NB4 (cell line): ENCODE results near the gene ARHGEF4.

Experiments used
- DNase-seq: peaks from one replicate; pipeline ENCODE4 v3.0.0; 2010; ENCODE audit warnings: low read depth
- H3K4me3 ChIP-seq: one replicate; pipeline ENCODE4 v1.5.1; 2011; ENCODE audit warnings: mild to moderate bottlenecking, low read depth, low read length, moderate library complexity
- CTCF ChIP-seq: IDR thresholded peaks from one replicate; pipeline ENCODE4 v1.5.1; 2012; ENCODE audit warnings: low read depth, low read length
- MYC ChIP-seq: IDR thresholded peaks from 2 replicates; pipeline ENCODE4 v1.6.1; 2011; ENCODE audit warnings: low read depth, low read length
- POLR2A ChIP-seq: IDR thresholded peaks from 2 replicates; pipeline ENCODE4 v1.6.1; 2011; ENCODE audit warnings: mild to moderate bottlenecking; ENCODE audit not compliant: insufficient read length; ENCODE audit errors: extremely low read depth
- TF ChIP-seq, protein P1 (sequence below): IDR thresholded peaks from 2 replicates; pipeline ENCODE4 v1.6.1; 2011; ENCODE audit warnings: low read depth, low read length

The ARHGEF4 gene

GRCh38 chr2:130949954-130950353 is 113.2 kb downstream of the ARHGEF4 start:
- H3K4me3 ChIP-seq = no peak overlapping the region
- DNase-seq = peak; percentile 15
- TF ChIP-seq, protein P1, sequence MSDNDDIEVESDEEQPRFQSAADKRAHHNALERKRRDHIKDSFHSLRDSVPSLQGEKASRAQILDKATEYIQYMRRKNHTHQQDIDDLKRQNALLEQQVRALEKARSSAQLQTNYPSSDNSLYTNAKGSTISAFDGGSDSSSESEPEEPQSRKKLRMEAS = no peak
- TF ChIP-seq POLR2A = no peak
- no peak for TF ChIP-seq CTCF
- no peak for TF ChIP-seq MYC

GRCh38 chr2:130951018-130951417 is 114.3 kb downstream of the ARHGEF4 start:
- DNase-seq = no peak
- H3K4me3 ChIP-seq = no peak overlapping the region
- TF ChIP-seq, protein P1 = no peak
- no peak for TF ChIP-seq POLR2A
- no peak for TF ChIP-seq MYC
- no peak for TF ChIP-seq CTCF

- no peak for TF ChIP-seq CTCF
- no peak for TF ChIP-seq MYC
- TF ChIP-seq, protein P1 = no peak
- TF ChIP-seq POLR2A = no peak
- H3K4me3 ChIP-seq = no peak overlapping the region
- DNase-seq = no peak
Measured at GRCh38 chr2:130954873-130955272, 118.2 kb downstream of the ARHGEF4 start.

GRCh38 chr2:130957915-130958314 is 121.2 kb downstream of the ARHGEF4 start:
- H3K4me3 ChIP-seq = no peak overlapping the region
- peak; percentile 21 for DNase-seq
- TF ChIP-seq CTCF (no peak), POLR2A (no peak), MYC (no peak)
- TF ChIP-seq, protein P1 = no peak

DNA sequence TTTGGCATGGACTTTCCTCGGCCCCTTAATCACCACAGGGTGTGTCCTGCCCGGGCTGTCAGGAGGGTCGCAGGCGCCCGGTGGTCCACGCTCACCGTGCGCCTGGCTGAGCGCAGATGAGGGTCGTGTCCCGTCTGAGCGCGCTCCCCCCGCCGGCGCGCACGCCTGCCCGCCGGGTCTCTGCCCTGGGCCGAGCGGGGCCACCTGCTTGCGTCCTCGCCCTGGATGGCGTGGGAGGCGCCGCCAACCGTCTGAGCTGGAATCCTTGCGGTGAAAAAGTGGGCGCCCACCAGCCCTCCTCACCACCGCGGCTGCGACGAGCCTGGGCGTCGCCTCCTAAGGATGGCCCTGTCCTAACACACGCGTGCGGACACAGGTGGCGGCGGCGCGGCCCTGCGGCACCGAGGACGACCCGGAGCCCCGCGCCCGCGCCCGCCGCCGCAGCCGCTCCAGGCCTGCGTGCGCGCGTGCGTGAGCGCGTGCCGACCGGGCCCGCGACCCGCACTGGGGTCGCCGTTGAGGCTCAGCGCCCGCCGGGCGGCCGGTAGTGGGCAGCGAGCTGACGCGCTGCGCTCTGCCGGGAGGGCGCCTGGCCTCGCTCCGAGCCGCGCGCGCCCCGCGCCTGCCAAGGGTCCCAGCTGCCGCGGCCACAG is 126.6 kb downstream of the ARHGEF4 start:
- DNase-seq = no peak
- TF ChIP-seq MYC (no peak), CTCF (no peak), POLR2A (no peak)
- TF ChIP-seq, protein P1 = no peak

More for the DNA sequence above, 126.6 kb downstream of the ARHGEF4 start:
- H3K4me3 ChIP-seq = no peak overlapping the region
